ENCODE measurements around the gene DRD2. TPM values are rescaled to one million over a fixed set of nuclear protein-coding genes. Genes with fewer than 3 reads are reported as not detected.

DRD2 gene
- total RNA-seq, 2 experiments from 2014 or later = not detected

- intact Hi-C loops (cut with micrococcal nuclease) = no loop called here
- Mint-ChIP-seq H3K36me3 (ENCODE audit: low read depth) (peaks cover 8% of the 10 kb centered on the region), H3K27me3 (no peaks in the 10 kb centered on the region), H3K4me3 (no peak overlapping the region), H3K27ac (no peak overlapping the region), H3K9me3 (no peaks in the 10 kb centered on the region), H3K4me1 (ENCODE audit: low read depth) (no peaks in the 10 kb centered on the region)
- ChIA-PET POLR2A (no interaction called here), CTCF (no interaction called here)
- no peak for TF ChIP-seq CTCF (IDR thresholded peaks at IDR 0.05)
- DNase-seq (no peak), ATAC-seq (no peak)
These were observed 97.4 kb downstream of the DRD2 start for GRCh38 chr11:113377681-113378412.

GRCh38 chr11:113376156-113376555, 99.0 kb downstream of the DRD2 start:
- Mint-ChIP-seq H3K27ac (no peak overlapping the region), H3K4me3 (no peak overlapping the region), H3K27me3 (no peaks in the 10 kb centered on the region), H3K4me1 (ENCODE audit: low read depth) (no peaks in the 10 kb centered on the region), H3K36me3 (ENCODE audit: low read depth) (peaks cover 8% of the 10 kb centered on the region), H3K9me3 (no peaks in the 10 kb centered on the region)
- TF ChIP-seq CTCF (IDR thresholded peaks at IDR 0.05) = no peak
- no peak for ATAC-seq
- no peak for DNase-seq
- ChIA-PET POLR2A (no interaction called here), CTCF (no interaction called here)
- intact Hi-C loops (cut with micrococcal nuclease) = no loop called here

GRCh38 chr11:113375402-113375801, 99.8 kb downstream of the DRD2 start:
- Mint-ChIP-seq H3K36me3 (ENCODE audit: low read depth) (peaks cover 6% of the 10 kb centered on the region), H3K27me3 (no peaks in the 10 kb centered on the region), H3K4me1 (ENCODE audit: low read depth) (no peaks in the 10 kb centered on the region), H3K27ac (no peak overlapping the region), H3K9me3 (no peaks in the 10 kb centered on the region), H3K4me3 (no peak overlapping the region)
- ChIA-PET CTCF (no interaction called here), POLR2A (no interaction called here)
- DNase-seq (no peak), ATAC-seq (no peak)
- intact Hi-C loops (cut with micrococcal nuclease) = no loop called here
- no peak for TF ChIP-seq CTCF (IDR thresholded peaks at IDR 0.05)

GRCh38 chr11:113373981-113374560, 101.1 kb downstream of the DRD2 start:
- CTCF ChIA-PET = no interaction called here
- no peak for ATAC-seq
- Mint-ChIP-seq H3K36me3 (ENCODE audit: low read depth) (no peaks in the 10 kb centered on the region), H3K27ac (no peak overlapping the region), H3K27me3 (no peaks in the 10 kb centered on the region), H3K4me3 (no peak overlapping the region), H3K9me3 (no peaks in the 10 kb centered on the region), H3K4me1 (ENCODE audit: low read depth) (no peaks in the 10 kb centered on the region)
- DNase-seq = no peak
- intact Hi-C loops (cut with micrococcal nuclease) = no loop called here
- POLR2A ChIA-PET = no interaction called here
- no peak for TF ChIP-seq CTCF (IDR thresholded peaks at IDR 0.05)

- Mint-ChIP-seq H3K36me3 (ENCODE audit: low read depth) (no peaks in the 10 kb centered on the region), H3K27ac (no peak overlapping the region), H3K27me3 (no peaks in the 10 kb centered on the region), H3K4me1 (ENCODE audit: low read depth) (no peaks in the 10 kb centered on the region), H3K4me3 (no peak overlapping the region), H3K9me3 (no peaks in the 10 kb centered on the region)
- ChIA-PET POLR2A (no interaction called here), CTCF (no interaction called here)
- intact Hi-C loops (cut with micrococcal nuclease) = no loop called here
- DNase-seq (no peak), ATAC-seq (no peak)
- TF ChIP-seq CTCF (IDR thresholded peaks at IDR 0.05) = no peak
These were observed 101.9 kb downstream of the DRD2 start for GRCh38 chr11:113373306-113373705.

Data from activated CD8-positive, alpha-beta T cell treated with anti-CD3 and anti-CD28 coated beads for 36 hours (primary cell).